SH-SY5Y (cell line): ENCODE data around the gene MICB.

Experiments used
- GATA2 ChIP-seq: IDR thresholded peaks from 2 replicates; pipeline ENCODE4 v1.6.1; 2011; ENCODE audit warnings: mild to moderate bottlenecking, low read depth, low read length
- GATA3 ChIP-seq: IDR thresholded peaks from 2 replicates; pipeline ENCODE4 v1.6.1; 2011; ENCODE audit warnings: low read depth, mild to moderate bottlenecking, low read length, moderate library complexity

- TF ChIP-seq GATA2 (no peak), GATA3 (no peak)
Observed at GRCh38 chr6:31544676-31545075, 46.7 kb downstream of the MICB start.
